HCT116 (cell line): ENCODE results near the gene DMD. TPM values are rescaled to one million over a fixed set of nuclear protein-coding genes. Genes with fewer than 3 reads are reported as not detected.
"Not testable (repeated sequence)": the region's sequence is repeated elsewhere in the genome, so short reads cannot be mapped to it uniquely, and the experiment has no call there.

ENCODE experiments used
- ATAC-seq: fragments of 200-7000 bp; cut with Tn5 transposase; 2 replicates; pipeline ENCODE4 v1.9.1; 2020; ENCODE audit warnings: mild to moderate bottlenecking, moderate library complexity
- BruUV-seq: library from RNA; stranded (reverse); fragments of 400-500 nt; replicated peaks from 2 replicates; lab custom pipeline; 2021; lab: Mats Ljungman, UMichigan
- CTCF ChIA-PET: fragments of 300-600 bp; sonication (Branson Sonifier 250); formaldehyde crosslinking; loops from one replicate; lab custom pipeline; 2021; ENCODE audit warnings: antibody characterized with exemption; lab: Charles Lee
- POLR2A ChIA-PET: fragments of 300-600, 350-600 bp; sonication (Branson Sonifier 250); formaldehyde crosslinking; loops from one replicate; lab custom pipeline; 2021; ENCODE audit warnings: antibody characterized with exemption; lab: Charles Lee
- RAD21 ChIA-PET, 2 experiments: fragments of 300-600 bp; sonication (Branson Sonifier 250); formaldehyde crosslinking; loops; one replicate each; lab custom pipeline; 2023; ENCODE audit warnings: low total read pairs in 2 of 2; ENCODE audit not compliant: uncharacterized antibody in 2 of 2, unreplicated experiment in 2 of 2, low non-redundant PET in 1 of 2; lab: Charles Lee
- DNase-seq: peaks from one replicate; pipeline ENCODE4 v3.0.0-alpha.2; 2010; ENCODE audit warnings: low read depth, low spot score
- H2AFZ ChIP-seq: fragments of 200-600 bp; shearing (Covaris generic), sonication (generic); 2 replicates; pipeline ENCODE4 v1.6.1; 2017; ENCODE audit warnings: low read depth, mixed run types, mixed read lengths, antibody characterized with exemption, low read length; ENCODE audit not compliant: poor library complexity, severe bottlenecking
- H3K27ac ChIP-seq: 2 replicates; pipeline ENCODE4 v1.5.1; 2012; ENCODE audit warnings: low read depth, low read length
- H3K27me3 ChIP-seq: fragments of 200-600 bp; sonication (generic); 2 replicates; pipeline ENCODE4 v1.6.1; 2016; ENCODE audit warnings: mixed run types, low read length, mixed read lengths; ENCODE audit not compliant: insufficient read depth
- H3K36me3 ChIP-seq, 2 experiments: fragments of 200-500 bp in 1 of 2; fragments of 200-600 bp in 1 of 2; sonication (Bioruptor generic) in 1 of 2; sonication (generic) in 1 of 2; 2 replicates each; pipeline versions ENCODE4 v1.5.1 to v1.6.1; 2014 to 2016; ENCODE audit warnings: low read length in 2 of 2, inconsistent platforms in 1 of 2, mixed read lengths in 1 of 2, mixed run types in 1 of 2; ENCODE audit not compliant: insufficient read depth in 2 of 2, control insufficient read depth in 1 of 2
- H3K4me1 ChIP-seq, 2 experiments: fragments of 200-600 bp in 1 of 2; sonication (generic) in 1 of 2; 2 replicates each; pipeline versions ENCODE4 v1.5.1 to v1.6.1; 2012 to 2017; ENCODE audit warnings: low read length in 2 of 2, inconsistent platforms in 1 of 2, mild to moderate bottlenecking in 1 of 2, mixed read lengths in 1 of 2, mixed run types in 1 of 2, moderate library complexity in 1 of 2; ENCODE audit not compliant: insufficient read depth in 2 of 2, control insufficient read depth in 1 of 2
- H3K4me2 ChIP-seq: fragments of 200-600 bp; sonication (generic); 2 replicates; pipeline ENCODE4 v1.6.1; 2017; ENCODE audit warnings: mixed run types, low read length, mixed read lengths
- H3K4me3 ChIP-seq, 2 experiments: fragments of 200-600 bp in 1 of 2; sonication (generic) in 1 of 2; replicated peaks in 1 of 2; 2 replicates each; pipeline ENCODE4 v1.5.1; 2011 to 2016; ENCODE audit warnings: low read length in 2 of 2, control low read depth in 1 of 2, low read depth in 1 of 2, mild to moderate bottlenecking in 1 of 2, mixed read lengths in 1 of 2, mixed run types in 1 of 2
- H3K79me2 ChIP-seq: fragments of 200-600 bp; sonication (generic); 2 replicates; pipeline ENCODE4 v1.6.1; 2017; ENCODE audit warnings: mild to moderate bottlenecking, mixed run types, low read length, moderate library complexity, mixed read lengths; ENCODE audit not compliant: insufficient read depth
- H3K9ac ChIP-seq: fragments of 200-600 bp; sonication (generic); 2 replicates; pipeline ENCODE4 v1.6.1; 2016; ENCODE audit warnings: low read length, mixed read lengths
- H3K9me2 ChIP-seq: fragments of 200-600 bp; sonication (generic), shearing (Covaris generic); 2 replicates; pipeline ENCODE4 v1.6.1; 2017; ENCODE audit warnings: mixed run types, mild to moderate bottlenecking, moderate library complexity; ENCODE audit not compliant: insufficient read depth
- H3K9me3 ChIP-seq, 2 experiments: fragments of 200-500 bp in 1 of 2; fragments of 200-600 bp in 1 of 2; sonication (Bioruptor generic) in 1 of 2; sonication (generic) in 1 of 2; 2 replicates each; pipeline ENCODE4 v1.6.1; 2014 to 2017; ENCODE audit warnings: low read length in 2 of 2, mixed read lengths in 2 of 2, inconsistent platforms in 1 of 2, low read depth in 1 of 2, mild to moderate bottlenecking in 1 of 2, mixed run types in 1 of 2, moderate library complexity in 1 of 2; ENCODE audit not compliant: control insufficient read depth in 1 of 2, insufficient read depth in 1 of 2
- H4K20me1 ChIP-seq: fragments of 200-600 bp; sonication (generic), shearing (Covaris generic); 2 replicates; pipeline ENCODE4 v1.6.1; 2017; ENCODE audit warnings: mixed run types, mild to moderate bottlenecking, moderate library complexity; ENCODE audit not compliant: insufficient read depth
- ATF3 ChIP-seq: IDR thresholded peaks from 2 replicates; pipeline ENCODE4 v1.6.1; 2012
- CBX3 ChIP-seq: IDR thresholded peaks from 2 replicates; pipeline ENCODE4 v1.6.1; 2012; ENCODE audit warnings: low read depth
- EGR1 ChIP-seq: IDR thresholded peaks from 2 replicates; pipeline ENCODE4 v1.6.1; 2012; ENCODE audit warnings: low read depth
- ELF1 ChIP-seq: IDR thresholded peaks from 2 replicates; pipeline ENCODE4 v1.6.1; 2012; ENCODE audit warnings: low read depth, borderline replicate concordance
- EZH2phosphoT487 ChIP-seq: fragments of 200-600 bp; IDR thresholded peaks from 2 replicates; pipeline ENCODE4 v1.6.1; 2018; ENCODE audit warnings: antibody characterized with exemption, borderline replicate concordance
- FOSL1 ChIP-seq: IDR thresholded peaks from 2 replicates; pipeline ENCODE4 v1.6.1; 2012; ENCODE audit warnings: low read depth
- MAX ChIP-seq: IDR thresholded peaks from 2 replicates; pipeline ENCODE4 v1.6.1; 2012
- YY1 ChIP-seq: IDR thresholded peaks from 2 replicates; pipeline ENCODE4 v1.6.1; 2011; ENCODE audit warnings: low read length, low read depth, moderate library complexity, mild to moderate bottlenecking; ENCODE audit not compliant: insufficient replicate concordance; ENCODE audit errors: extremely low read depth
- ZFX ChIP-seq: fragments of 450-650 bp; IDR thresholded peaks from 2 replicates; pipeline ENCODE4 v1.6.1; 2017
- intact Hi-C: fragments of 100-400 bp; cut with micrococcal nuclease; formaldehyde crosslinking; loops from 2 replicates; pipeline ENCODE4 v1.10.0; 2022
- total RNA-seq: library from RNA; stranded (reverse); gene quantifications from one replicate; pipeline ENCODE4 v1.2.1, GENCODE V29; 2021; ENCODE audit not compliant: unreplicated experiment

DMD gene
- total RNA-seq, 1 experiment from 2014 or later, result 0.05 TPM

- ChIA-PET CTCF (no interaction called here), RAD21 (no interaction called here)
- BruUV-seq, result no TSS peak
These were observed 1278.6 kb downstream of the DMD start for GRCh38 chrX:31932769-31933168.

GRCh38 chrX:31932320-31932719 is 1279.0 kb downstream of the DMD start:
- H4K20me1 ChIP-seq, BruUV-seq, H3K9me2 ChIP-seq, H3K4me2 ChIP-seq, H3K79me2 ChIP-seq, CTCF ChIA-PET, H3K4me3 ChIP-seq, POLR2A ChIA-PET, ATAC-seq, intact Hi-C loops, RAD21 ChIA-PET, H3K4me1 ChIP-seq, H3K9me3 ChIP-seq, H3K27ac ChIP-seq, H3K27me3 ChIP-seq, H3K36me3 ChIP-seq, H3K9ac ChIP-seq, H2AFZ ChIP-seq, DNase-seq: not testable (repeated sequence)

More at GRCh38 chrX:31932769-31933168, 1278.6 kb downstream of the DMD start:
- Histone ChIP-seq H2AFZ (no peak overlapping the region), H3K36me3 (no peaks in the 10 kb centered on the region), H3K4me1 (no peaks in the 10 kb centered on the region), H3K27ac (no peak overlapping the region), H3K27me3 (no peaks in the 10 kb centered on the region), H3K4me3 (no peak overlapping the region), H4K20me1 (no peaks in the 10 kb centered on the region), H3K9me2 (no peaks in the 10 kb centered on the region), H3K9me3 (no peaks in the 10 kb centered on the region), H3K9ac (no peak overlapping the region), H3K4me2 (no peak overlapping the region), H3K79me2 (no peaks in the 10 kb centered on the region)
- TF ChIP-seq YY1, result no peak
- intact Hi-C loops, result no loop called here
- DNase-seq, result no peak
- POLR2A ChIA-PET, result no interaction called here
- ATAC-seq, result no peak

- RAD21 ChIA-PET, result no interaction called here
- BruUV-seq, result no TSS peak
- H3K79me2 ChIP-seq, result no peaks in the 10 kb centered on the region
- H3K27me3 ChIP-seq, result no peaks in the 10 kb centered on the region
- CTCF ChIA-PET, result no interaction called here
- DNase-seq, result no peak
- H2AFZ ChIP-seq, result no peak overlapping the region
- no peaks in the 10 kb centered on the region for H3K36me3 ChIP-seq
- TF ChIP-seq EZH2phosphoT487, result no peak
- TF ChIP-seq FOSL1, result no peak
- TF ChIP-seq ATF3, result no peak
- no peak for TF ChIP-seq MAX
- no peak for TF ChIP-seq CBX3
- no peak for TF ChIP-seq EGR1
- TF ChIP-seq ELF1, result no peak
- TF ChIP-seq ZFX, result no peak
- TF ChIP-seq, all 23 proteins: peak for 0
- POLR2A ChIA-PET, result no interaction called here
- Histone ChIP-seq H3K4me1 (no peaks in the 10 kb centered on the region), H3K4me2 (no peak overlapping the region), H3K27ac (no peak overlapping the region), H3K4me3 (no peak overlapping the region), H3K9me3 (no peaks in the 10 kb centered on the region), H3K9ac (no peak overlapping the region), H4K20me1 (no peaks in the 10 kb centered on the region), H3K9me2 (no peaks in the 10 kb centered on the region)
- no peak for ATAC-seq
- intact Hi-C loops, result no loop called here
These were observed 1280.1 kb downstream of the DMD start for GRCh38 chrX:31931225-31931624.
